ENCODE results near the gene GSTA2. TPM values are rescaled to one million over a fixed set of nuclear protein-coding genes. Genes with fewer than 3 reads are reported as not detected.
A peak's percentile ranks its signal among the peaks of the same experiment; 100 is the strongest.

Gene GSTA2
- total and polyA plus RNA-seq, 2 of the 13 experiments (the other 11 are each of a cell fraction or from before 2014, with no cell fraction given) = 0.75 to 13.7 TPM

DNA sequence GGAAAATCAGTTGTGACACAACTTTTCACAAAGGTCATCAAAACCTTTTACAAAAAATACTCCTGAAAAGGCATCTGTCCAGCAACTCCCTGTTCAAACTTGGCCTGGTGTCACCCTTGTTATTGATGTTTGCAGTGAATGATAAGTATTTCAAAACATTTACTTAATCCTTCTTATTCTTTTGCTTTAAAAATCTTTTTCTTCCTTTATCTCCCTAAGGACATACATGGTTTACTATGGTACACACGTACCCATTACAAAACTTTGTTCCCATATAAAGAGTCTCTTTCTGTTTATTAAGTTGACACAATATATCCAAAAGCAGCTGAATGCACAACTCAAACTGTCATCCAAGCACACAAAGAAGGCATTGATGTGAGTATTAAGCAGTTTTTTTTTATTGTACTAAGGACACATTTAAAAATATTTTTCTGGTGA lies 17.5 kb downstream of the GSTA2 start (continued):
- TF ChIP-seq, protein P1, sequence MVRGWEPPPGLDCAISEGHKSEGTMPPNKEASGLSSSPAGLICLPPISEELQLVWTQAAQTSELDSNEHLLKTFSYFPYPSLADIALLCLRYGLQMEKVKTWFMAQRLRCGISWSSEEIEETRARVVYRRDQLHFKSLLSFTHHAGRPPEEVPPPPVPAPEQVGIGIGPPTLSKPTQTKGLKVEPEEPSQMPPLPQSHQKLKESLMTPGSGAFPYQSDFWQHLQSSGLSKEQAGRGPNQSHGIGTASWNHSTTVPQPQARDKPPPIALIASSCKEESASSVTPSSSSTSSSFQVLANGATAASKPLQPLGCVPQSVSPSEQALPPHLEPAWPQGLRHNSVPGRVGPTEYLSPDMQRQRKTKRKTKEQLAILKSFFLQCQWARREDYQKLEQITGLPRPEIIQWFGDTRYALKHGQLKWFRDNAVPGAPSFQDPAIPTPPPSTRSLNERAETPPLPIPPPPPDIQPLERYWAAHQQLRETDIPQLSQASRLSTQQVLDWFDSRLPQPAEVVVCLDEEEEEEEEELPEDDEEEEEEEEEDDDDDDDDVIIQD (CRISPR knock-in tag; IDR thresholded peaks at IDR 0.05; ENCODE audit: low read depth) = no peak
- TF ChIP-seq HDAC2 (CRISPR knock-in tag; IDR thresholded peaks at IDR 0.05) (peak; percentile 45; the same call in 1 of the 2 replicates), ZNF24 (IDR thresholded peaks at IDR 0.05) (no peak), FOXO1 (CRISPR knock-in tag; IDR thresholded peaks at IDR 0.05) (peak; percentile 72), BORCS8-MEF2B (CRISPR knock-in tag; IDR thresholded peaks at IDR 0.05) (no peak), ZNF768 (CRISPR knock-in tag; IDR thresholded peaks at IDR 0.05) (no peak), ARNT (IDR thresholded peaks at IDR 0.05) (no peak), SMAD1 (CRISPR knock-in tag; IDR thresholded peaks at IDR 0.05; ENCODE audit: borderline replicate concordance, low read depth) (no peak), ZSCAN25 (CRISPR knock-in tag; IDR thresholded peaks at IDR 0.05) (no peak), ONECUT2 (CRISPR knock-in tag; IDR thresholded peaks at IDR 0.05) (peak; percentile 63; the same call in 1 of the 2 replicates), FOXK2 (IDR thresholded peaks at IDR 0.05) (no peak), ZNF224 (CRISPR knock-in tag; IDR thresholded peaks at IDR 0.05) (no peak), KDM6A (CRISPR knock-in tag; IDR thresholded peaks at IDR 0.05; ENCODE audit: low read depth) (peak; percentile 47), NR1H2 (CRISPR knock-in tag; IDR thresholded peaks at IDR 0.05; ENCODE audit: borderline replicate concordance, low read depth) (no peak), HDAC1 (CRISPR knock-in tag; IDR thresholded peaks at IDR 0.05) (no peak), DNMT3B (CRISPR knock-in tag; conservative IDR thresholded peaks at IDR 0.05) (no peak), IKZF4 (CRISPR knock-in tag; IDR thresholded peaks at IDR 0.05; ENCODE audit: borderline replicate concordance, low read depth, not compliant biosample characterization) (no peak), TEAD3 (CRISPR knock-in tag; optimal IDR thresholded peaks at IDR 0.05; ENCODE audit: borderline replicate concordance) (no peak), EP300 (IDR thresholded peaks at IDR 0.05; ENCODE audit: low read depth in 2 of 2, low read length in 2 of 2) (peak; percentile 10 to 87; a peak in 3 of 4 replicates), EP300 (CRISPR knock-in tag; IDR thresholded peaks at IDR 0.05; ENCODE audit: borderline replicate concordance) (no peak)
- TF ChIP-seq, protein P2, sequence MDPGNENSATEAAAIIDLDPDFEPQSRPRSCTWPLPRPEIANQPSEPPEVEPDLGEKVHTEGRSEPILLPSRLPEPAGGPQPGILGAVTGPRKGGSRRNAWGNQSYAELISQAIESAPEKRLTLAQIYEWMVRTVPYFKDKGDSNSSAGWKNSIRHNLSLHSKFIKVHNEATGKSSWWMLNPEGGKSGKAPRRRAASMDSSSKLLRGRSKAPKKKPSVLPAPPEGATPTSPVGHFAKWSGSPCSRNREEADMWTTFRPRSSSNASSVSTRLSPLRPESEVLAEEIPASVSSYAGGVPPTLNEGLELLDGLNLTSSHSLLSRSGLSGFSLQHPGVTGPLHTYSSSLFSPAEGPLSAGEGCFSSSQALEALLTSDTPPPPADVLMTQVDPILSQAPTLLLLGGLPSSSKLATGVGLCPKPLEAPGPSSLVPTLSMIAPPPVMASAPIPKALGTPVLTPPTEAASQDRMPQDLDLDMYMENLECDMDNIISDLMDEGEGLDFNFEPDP (CRISPR knock-in tag; conservative IDR thresholded peaks at IDR 0.05) = no peak
- TF ChIP-seq, protein P3, sequence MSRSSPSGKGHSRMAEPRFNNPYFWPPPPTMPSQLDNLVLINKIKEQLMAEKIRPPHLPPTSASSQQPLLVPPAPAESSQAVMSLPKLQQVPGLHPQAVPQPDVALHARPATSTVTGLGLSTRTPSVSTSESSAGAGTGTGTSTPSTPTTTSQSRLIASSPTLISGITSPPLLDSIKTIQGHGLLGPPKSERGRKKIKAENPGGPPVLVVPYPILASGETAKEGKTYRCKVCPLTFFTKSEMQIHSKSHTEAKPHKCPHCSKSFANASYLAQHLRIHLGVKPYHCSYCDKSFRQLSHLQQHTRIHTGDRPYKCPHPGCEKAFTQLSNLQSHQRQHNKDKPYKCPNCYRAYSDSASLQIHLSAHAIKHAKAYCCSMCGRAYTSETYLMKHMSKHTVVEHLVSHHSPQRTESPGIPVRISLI (CRISPR knock-in tag; IDR thresholded peaks at IDR 0.05; ENCODE audit: borderline replicate concordance) = peak; percentile 47; the same call in 1 of the 2 replicates
- TF ChIP-seq, protein P4, sequence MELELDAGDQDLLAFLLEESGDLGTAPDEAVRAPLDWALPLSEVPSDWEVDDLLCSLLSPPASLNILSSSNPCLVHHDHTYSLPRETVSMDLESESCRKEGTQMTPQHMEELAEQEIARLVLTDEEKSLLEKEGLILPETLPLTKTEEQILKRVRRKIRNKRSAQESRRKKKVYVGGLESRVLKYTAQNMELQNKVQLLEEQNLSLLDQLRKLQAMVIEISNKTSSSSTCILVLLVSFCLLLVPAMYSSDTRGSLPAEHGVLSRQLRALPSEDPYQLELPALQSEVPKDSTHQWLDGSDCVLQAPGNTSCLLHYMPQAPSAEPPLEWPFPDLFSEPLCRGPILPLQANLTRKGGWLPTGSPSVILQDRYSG (CRISPR knock-in tag; IDR thresholded peaks at IDR 0.05) = no peak
- TF ChIP-seq, protein P5, sequence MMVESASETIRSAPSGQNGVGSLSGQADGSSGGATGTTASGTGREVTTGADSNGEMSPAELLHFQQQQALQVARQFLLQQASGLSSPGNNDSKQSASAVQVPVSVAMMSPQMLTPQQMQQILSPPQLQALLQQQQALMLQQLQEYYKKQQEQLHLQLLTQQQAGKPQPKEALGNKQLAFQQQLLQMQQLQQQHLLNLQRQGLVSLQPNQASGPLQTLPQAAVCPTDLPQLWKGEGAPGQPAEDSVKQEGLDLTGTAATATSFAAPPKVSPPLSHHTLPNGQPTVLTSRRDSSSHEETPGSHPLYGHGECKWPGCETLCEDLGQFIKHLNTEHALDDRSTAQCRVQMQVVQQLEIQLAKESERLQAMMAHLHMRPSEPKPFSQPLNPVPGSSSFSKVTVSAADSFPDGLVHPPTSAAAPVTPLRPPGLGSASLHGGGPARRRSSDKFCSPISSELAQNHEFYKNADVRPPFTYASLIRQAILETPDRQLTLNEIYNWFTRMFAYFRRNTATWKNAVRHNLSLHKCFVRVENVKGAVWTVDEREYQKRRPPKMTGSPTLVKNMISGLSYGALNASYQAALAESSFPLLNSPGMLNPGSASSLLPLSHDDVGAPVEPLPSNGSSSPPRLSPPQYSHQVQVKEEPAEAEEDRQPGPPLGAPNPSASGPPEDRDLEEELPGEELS (CRISPR knock-in tag; IDR thresholded peaks at IDR 0.05) = peak; percentile 78
- TF ChIP-seq, protein P6, sequence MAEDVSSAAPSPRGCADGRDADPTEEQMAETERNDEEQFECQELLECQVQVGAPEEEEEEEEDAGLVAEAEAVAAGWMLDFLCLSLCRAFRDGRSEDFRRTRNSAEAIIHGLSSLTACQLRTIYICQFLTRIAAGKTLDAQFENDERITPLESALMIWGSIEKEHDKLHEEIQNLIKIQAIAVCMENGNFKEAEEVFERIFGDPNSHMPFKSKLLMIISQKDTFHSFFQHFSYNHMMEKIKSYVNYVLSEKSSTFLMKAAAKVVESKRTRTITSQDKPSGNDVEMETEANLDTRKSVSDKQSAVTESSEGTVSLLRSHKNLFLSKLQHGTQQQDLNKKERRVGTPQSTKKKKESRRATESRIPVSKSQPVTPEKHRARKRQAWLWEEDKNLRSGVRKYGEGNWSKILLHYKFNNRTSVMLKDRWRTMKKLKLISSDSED (CRISPR knock-in tag; IDR thresholded peaks at IDR 0.05) = no peak
